HEK293 (cell line): ENCODE results near the gene GOLGA6L10.
"Not testable (repeated sequence)": the region's sequence is repeated elsewhere in the genome, so short reads cannot be mapped to it uniquely, and the experiment has no call there.

Source experiments
- CTCF ChIA-PET: fragments of 350-600 bp; formaldehyde crosslinking; extraction: SDS; loops from one replicate; lab custom pipeline; 2021; ENCODE audit warnings: antibody characterized with exemption; lab: Yijun Ruan, JAX
- POLR2A ChIA-PET: fragments of 300-600 bp; formaldehyde crosslinking; extraction: SDS; loops from one replicate; lab custom pipeline; 2020; ENCODE audit warnings: antibody characterized with exemption, inconsistent platforms; lab: Yijun Ruan, JAX
- H3K27ac ChIP-seq: fragments of 200-500 bp; sonication (Bioruptor generic); 2 replicates; pipeline ENCODE4 v1.5.1; 2014; ENCODE audit warnings: low read depth, low read length, control low read depth, inconsistent platforms; ENCODE audit errors: extremely low read depth
- H3K36me3 ChIP-seq, 2 experiments: fragments of 200-500 bp in 1 of 2; sonication (Bioruptor generic) in 1 of 2; 1 replicate in 1 of 2; 2 replicates in 1 of 2; pipeline ENCODE4 v1.5.1; 2014 to 2017; ENCODE audit warnings: inconsistent platforms in 2 of 2, low read length in 2 of 2; ENCODE audit not compliant: control insufficient read depth in 2 of 2, insufficient read depth in 1 of 2
- H3K4me1 ChIP-seq: fragments of 200-500 bp; sonication (Bioruptor generic); 2 replicates; pipeline ENCODE4 v1.5.1; 2014; ENCODE audit warnings: mild to moderate bottlenecking, low read length, inconsistent platforms; ENCODE audit not compliant: control insufficient read depth, insufficient read depth
- H3K4me3 ChIP-seq: 2 replicates; pipeline ENCODE4 v1.5.1; 2011; ENCODE audit warnings: low read depth, mild to moderate bottlenecking, control low read depth, low read length, moderate library complexity
- H3K9me3 ChIP-seq: fragments of 200-500 bp; sonication (Bioruptor generic); 2 replicates; pipeline ENCODE4 v1.5.1; 2014; ENCODE audit warnings: low read depth, low read length, inconsistent platforms; ENCODE audit not compliant: control insufficient read depth, insufficient read depth
- SCRT1 ChIP-seq: fragments of 450-650 bp; formaldehyde crosslinking; IDR thresholded peaks from 2 replicates; pipeline ENCODE4 v1.5.1; 2016; ENCODE audit warnings: missing biosample characterization, missing genetic modification characterization, borderline replicate concordance
- SCRT2 ChIP-seq: fragments of 450-650 bp; formaldehyde crosslinking; IDR thresholded peaks from 2 replicates; pipeline ENCODE4 v1.5.1; 2016; ENCODE audit warnings: missing biosample characterization, missing genetic modification characterization
- ZNF184 ChIP-seq: fragments of 450-650 bp; IDR thresholded peaks from 2 replicates; pipeline ENCODE4 v1.5.1; 2018; ENCODE audit warnings: missing biosample characterization, mild to moderate bottlenecking, missing genetic modification characterization
- ZNF302 ChIP-seq: fragments of 450-650 bp; formaldehyde crosslinking; IDR thresholded peaks from 2 replicates; pipeline ENCODE4 v1.5.1; 2016; ENCODE audit warnings: missing biosample characterization, missing genetic modification characterization, low read depth
- ZNF324 ChIP-seq: fragments of 450-650 bp; formaldehyde crosslinking; IDR thresholded peaks from 2 replicates; pipeline ENCODE4 v1.5.1; 2016; ENCODE audit warnings: missing biosample characterization, missing genetic modification characterization
- TF ChIP-seq, protein P1 (sequence below): fragments of 450-650 bp; formaldehyde crosslinking; IDR thresholded peaks from 2 replicates; pipeline ENCODE4 v1.5.0; 2017; ENCODE audit warnings: missing biosample characterization, missing genetic modification characterization, borderline replicate concordance
- TF ChIP-seq, protein P2 (sequence below): fragments of 450-650 bp; formaldehyde crosslinking; IDR thresholded peaks from 2 replicates; pipeline ENCODE4 v1.5.1; 2016; ENCODE audit warnings: missing biosample characterization, missing genetic modification characterization

GOLGA6L10 gene

DNA sequence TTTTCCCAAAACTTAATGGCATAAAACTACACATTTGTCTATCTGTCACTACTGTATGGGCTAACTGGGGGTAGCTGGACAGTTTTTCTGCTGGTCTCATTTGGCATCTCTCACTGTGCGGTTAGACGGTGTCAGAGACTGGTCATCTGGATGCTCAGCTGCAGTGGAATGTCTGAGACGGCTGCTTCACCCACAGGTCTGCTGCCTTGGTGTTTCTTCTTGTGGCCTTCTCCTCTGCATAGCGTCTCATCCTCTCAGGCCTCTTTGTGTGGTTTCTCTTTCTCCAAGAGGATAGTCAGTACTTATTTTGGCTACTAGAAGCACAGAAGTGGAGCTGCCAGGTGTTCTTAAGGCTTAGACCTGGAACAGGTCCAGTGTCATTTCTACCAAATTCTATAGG is 44.4 kb upstream of the GOLGA6L10 start (continued):
- TF ChIP-seq, protein P1, sequence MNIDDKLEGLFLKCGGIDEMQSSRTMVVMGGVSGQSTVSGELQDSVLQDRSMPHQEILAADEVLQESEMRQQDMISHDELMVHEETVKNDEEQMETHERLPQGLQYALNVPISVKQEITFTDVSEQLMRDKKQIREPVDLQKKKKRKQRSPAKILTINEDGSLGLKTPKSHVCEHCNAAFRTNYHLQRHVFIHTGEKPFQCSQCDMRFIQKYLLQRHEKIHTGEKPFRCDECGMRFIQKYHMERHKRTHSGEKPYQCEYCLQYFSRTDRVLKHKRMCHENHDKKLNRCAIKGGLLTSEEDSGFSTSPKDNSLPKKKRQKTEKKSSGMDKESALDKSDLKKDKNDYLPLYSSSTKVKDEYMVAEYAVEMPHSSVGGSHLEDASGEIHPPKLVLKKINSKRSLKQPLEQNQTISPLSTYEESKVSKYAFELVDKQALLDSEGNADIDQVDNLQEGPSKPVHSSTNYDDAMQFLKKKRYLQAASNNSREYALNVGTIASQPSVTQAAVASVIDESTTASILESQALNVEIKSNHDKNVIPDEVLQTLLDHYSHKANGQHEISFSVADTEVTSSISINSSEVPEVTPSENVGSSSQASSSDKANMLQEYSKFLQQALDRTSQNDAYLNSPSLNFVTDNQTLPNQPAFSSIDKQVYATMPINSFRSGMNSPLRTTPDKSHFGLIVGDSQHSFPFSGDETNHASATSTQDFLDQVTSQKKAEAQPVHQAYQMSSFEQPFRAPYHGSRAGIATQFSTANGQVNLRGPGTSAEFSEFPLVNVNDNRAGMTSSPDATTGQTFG (tag by site-specific recombination) = no peak
- TF ChIP-seq ZNF324 (no peak), ZNF302 (tag by site-specific recombination) (no peak)
- TF ChIP-seq, protein P2, sequence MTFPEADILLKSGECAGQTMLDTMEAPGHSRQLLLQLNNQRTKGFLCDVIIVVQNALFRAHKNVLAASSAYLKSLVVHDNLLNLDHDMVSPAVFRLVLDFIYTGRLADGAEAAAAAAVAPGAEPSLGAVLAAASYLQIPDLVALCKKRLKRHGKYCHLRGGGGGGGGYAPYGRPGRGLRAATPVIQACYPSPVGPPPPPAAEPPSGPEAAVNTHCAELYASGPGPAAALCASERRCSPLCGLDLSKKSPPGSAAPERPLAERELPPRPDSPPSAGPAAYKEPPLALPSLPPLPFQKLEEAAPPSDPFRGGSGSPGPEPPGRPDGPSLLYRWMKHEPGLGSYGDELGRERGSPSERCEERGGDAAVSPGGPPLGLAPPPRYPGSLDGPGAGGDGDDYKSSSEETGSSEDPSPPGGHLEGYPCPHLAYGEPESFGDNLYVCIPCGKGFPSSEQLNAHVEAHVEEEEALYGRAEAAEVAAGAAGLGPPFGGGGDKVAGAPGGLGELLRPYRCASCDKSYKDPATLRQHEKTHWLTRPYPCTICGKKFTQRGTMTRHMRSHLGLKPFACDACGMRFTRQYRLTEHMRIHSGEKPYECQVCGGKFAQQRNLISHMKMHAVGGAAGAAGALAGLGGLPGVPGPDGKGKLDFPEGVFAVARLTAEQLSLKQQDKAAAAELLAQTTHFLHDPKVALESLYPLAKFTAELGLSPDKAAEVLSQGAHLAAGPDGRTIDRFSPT = no peak

DNA sequence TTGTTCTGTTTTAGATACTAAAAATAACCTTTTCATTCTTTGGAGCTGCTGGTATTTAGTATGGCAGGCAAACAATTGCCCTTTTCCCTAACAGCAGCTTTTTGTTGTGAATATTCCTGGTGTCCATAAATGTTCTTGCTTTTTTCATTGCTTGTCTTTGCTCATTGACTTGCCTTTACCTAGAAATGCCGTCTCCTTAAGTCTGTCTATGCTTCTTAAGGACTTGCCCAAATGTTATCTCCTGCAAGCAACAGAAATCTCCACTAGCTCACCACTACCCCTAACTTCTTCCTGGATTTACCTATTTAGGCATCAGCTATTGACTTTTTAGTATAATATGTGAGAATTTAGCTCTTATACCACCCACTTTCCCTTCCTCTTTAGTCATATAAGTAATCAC is 42.8 kb upstream of the GOLGA6L10 start:
- H3K4me1 ChIP-seq, H3K9me3 ChIP-seq, H3K27ac ChIP-seq, H3K4me3 ChIP-seq, POLR2A ChIA-PET, H3K36me3 ChIP-seq: not testable (repeated sequence)
- CTCF ChIA-PET = interaction anchor here (0.9 kb wide), 1 partner anchor 13 kb away, joined by 5 read pairs; no protein-coding TSS in a partner anchor

DNA sequence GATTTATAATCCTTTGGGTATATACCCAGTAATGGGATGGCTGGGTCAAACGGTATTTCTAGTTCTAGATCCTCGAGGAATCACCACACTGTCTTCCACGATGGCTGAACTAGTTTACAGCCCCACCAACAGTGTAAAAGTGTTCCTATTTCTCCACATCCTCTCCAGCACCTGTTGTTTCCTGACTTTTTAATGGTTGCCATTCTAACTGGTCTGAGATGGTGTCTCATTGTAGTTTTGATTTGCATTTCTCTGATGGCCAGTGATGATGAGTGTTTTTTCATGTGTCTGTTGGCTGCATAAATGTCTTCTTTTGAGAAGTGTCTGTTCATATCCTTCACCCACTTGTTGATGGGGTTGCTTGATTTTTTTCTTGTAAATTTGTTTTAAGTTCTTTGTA is 40.9 kb upstream of the GOLGA6L10 start:
- CTCF ChIA-PET = not testable (repeated sequence)

DNA sequence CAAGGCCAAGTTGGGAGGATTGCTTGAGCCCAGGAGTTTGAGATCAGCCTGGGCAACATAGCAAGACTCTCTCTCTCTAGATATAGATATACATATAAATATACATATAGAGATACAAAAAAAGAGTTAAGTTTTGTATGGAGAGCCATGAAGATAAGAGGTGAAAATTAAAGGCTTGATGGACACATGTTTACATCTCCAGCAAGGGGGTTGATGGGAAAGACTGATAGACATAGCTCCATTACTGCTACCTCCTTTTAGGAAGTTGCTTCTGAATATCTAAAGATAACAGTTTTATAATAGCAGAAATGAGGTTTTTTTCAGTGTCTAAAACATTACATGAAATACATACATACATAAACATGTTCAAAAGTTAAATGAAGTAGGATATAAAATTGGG is 37.9 kb upstream of the GOLGA6L10 start:
- CTCF ChIA-PET, H3K36me3 ChIP-seq, H3K4me3 ChIP-seq, POLR2A ChIA-PET, H3K27ac ChIP-seq, H3K4me1 ChIP-seq, H3K9me3 ChIP-seq: not testable (repeated sequence)

More for the DNA sequence above, 40.9 kb upstream of the GOLGA6L10 start:
- H3K27ac ChIP-seq, H3K9me3 ChIP-seq, H3K4me1 ChIP-seq, H3K36me3 ChIP-seq, H3K4me3 ChIP-seq, POLR2A ChIA-PET: not testable (repeated sequence)
- TF ChIP-seq SCRT2 (tag by site-specific recombination) (peak; percentile 94), ZNF184 (tag by site-specific recombination) (peak; percentile 97), SCRT1 (tag by site-specific recombination) (peak; percentile 93)

DNA sequence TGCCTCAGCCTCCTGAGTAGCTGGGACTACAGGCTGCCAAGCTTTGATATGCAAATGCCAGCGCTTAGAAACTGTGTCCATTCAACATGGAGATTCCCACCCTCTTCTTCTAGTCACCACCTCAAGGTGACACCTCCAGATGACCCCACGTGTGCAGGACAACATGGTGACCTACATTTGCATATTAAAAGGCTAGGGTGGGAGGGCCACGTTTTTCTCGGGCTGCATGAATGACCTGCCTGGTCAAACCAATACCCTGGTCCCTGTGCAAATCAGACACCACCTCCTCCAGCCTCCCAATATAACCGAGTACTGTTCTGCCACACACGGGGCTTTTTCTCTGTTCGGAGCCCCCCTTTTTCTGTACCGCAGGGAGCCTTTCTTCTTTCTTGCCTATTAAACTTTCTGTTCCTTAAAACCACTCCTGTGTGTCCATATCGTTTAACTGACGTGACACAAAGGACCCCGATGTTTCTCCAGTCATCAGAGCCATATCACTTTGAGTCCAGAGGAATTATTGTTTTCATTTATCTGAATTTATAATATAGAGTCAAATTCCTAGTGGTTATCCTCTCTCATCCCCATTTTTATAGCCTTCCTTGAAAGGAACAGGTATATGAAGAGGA is 32.2 kb upstream of the GOLGA6L10 start:
- H3K4me1 ChIP-seq, POLR2A ChIA-PET, H3K4me3 ChIP-seq, CTCF ChIA-PET, H3K9me3 ChIP-seq, H3K27ac ChIP-seq, H3K36me3 ChIP-seq: not testable (repeated sequence)

DNA sequence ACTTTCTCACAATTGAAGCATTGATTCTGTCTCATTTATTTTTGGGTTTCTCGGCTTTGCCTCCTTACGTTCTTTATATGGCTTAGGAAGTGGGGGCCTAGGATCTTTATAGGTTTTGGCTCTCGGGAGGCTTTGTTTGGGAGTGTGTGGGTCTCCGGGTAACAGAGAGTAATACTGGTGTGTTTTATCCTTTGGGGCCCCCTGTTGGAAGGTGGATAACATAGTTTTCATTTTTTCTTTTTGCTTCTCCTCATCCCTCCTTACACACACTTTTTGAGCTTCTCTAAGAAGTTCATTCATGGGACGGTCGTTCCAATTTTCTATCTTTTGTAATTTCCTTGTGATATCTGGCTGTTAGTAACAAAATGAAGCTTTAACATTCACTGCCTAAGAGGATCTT is 30.3 kb upstream of the GOLGA6L10 start:
- H3K4me1 ChIP-seq, POLR2A ChIA-PET, H3K4me3 ChIP-seq, H3K27ac ChIP-seq, H3K36me3 ChIP-seq, H3K9me3 ChIP-seq: not testable (repeated sequence)
- CTCF ChIA-PET = interaction anchor here (1.8 kb wide), 1 partner anchor 12 kb away, joined by 5 read pairs; no protein-coding TSS in a partner anchor

DNA sequence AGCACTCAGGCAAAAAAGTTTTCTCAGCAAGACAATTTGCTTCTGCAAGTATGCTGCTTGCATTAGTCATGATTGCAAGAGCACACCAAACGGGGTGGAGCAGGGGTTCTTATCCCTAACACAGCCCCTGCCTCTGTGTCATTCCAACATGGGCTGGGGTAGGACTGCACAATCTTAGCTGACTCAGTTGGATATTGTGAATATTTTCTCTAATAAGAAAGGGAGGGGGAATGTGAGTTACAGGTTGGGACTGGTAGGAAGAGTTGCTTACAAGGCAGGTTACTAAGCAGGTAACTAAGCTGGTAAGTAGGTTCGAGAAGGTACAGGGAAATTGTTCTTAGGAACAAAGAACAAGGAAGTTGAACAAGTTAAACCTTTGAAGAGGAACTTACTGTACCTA is 24.4 kb upstream of the GOLGA6L10 start:
- H3K4me3 ChIP-seq, H3K4me1 ChIP-seq, POLR2A ChIA-PET, H3K36me3 ChIP-seq, H3K9me3 ChIP-seq, H3K27ac ChIP-seq, CTCF ChIA-PET: not testable (repeated sequence)
